SKM-1 (cell line): ENCODE results near the gene FBXW2.
"Not testable (repeated sequence)": the region's sequence is repeated elsewhere in the genome, so short reads cannot be mapped to it uniquely, and the experiment has no call there.

Source experiments
- DNase-seq: peaks from one replicate; lab custom pipeline; 2025; ENCODE audit not compliant: unreplicated experiment; lab: John Stamatoyannopoulos, UW

The FBXW2 gene, protein sequence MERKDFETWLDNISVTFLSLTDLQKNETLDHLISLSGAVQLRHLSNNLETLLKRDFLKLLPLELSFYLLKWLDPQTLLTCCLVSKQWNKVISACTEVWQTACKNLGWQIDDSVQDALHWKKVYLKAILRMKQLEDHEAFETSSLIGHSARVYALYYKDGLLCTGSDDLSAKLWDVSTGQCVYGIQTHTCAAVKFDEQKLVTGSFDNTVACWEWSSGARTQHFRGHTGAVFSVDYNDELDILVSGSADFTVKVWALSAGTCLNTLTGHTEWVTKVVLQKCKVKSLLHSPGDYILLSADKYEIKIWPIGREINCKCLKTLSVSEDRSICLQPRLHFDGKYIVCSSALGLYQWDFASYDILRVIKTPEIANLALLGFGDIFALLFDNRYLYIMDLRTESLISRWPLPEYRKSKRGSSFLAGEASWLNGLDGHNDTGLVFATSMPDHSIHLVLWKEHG

DNA sequence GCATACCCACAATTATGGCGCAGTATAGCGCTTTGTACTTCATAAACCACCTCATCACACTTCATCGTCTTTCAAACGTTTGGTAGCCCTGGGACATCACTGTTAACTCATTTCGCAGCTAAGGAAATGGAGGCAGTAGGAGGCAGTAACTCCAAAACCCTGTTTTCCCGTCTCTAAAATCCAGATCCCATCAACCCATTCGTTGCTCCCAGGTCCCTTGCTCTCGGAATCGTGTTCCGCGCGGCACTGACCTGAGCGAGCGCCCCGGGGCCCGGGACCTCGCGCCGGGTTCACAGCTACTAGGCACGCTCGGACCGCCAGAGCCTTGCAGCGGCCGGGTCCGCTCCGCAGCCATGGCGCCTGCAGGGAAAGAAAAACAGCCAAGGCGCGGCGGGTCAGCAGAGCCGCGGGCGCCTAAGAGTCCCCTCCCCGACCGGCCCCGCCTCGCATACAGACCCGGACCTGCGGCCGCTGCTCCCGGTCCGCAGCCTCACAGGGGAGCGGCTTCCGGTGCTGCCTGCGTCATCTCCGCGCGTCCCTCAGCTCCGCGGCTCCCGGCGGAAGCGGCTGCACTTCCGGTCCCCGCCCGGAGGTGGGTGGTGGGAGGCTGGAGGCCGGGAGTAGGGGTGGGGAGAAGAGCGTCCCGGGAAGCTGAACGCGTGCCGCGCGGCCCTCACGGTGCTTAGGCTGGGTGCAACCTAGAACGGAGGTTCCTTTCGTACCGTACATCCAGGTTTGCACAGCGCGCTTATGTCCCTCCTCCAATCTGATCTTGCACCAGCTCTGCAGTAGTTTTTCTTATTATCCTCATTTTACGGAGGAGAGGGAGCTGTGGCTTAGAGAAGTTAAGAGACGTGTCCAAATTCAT is at the start of gene FBXW2:
TSS of gene FBXW2 (minus strand) at position 519 of the 868 bp plus-strand sequence. CDS start 5,158 bp downstream, outside the sequence.
- DNase-seq: peak; percentile 75

DNA sequence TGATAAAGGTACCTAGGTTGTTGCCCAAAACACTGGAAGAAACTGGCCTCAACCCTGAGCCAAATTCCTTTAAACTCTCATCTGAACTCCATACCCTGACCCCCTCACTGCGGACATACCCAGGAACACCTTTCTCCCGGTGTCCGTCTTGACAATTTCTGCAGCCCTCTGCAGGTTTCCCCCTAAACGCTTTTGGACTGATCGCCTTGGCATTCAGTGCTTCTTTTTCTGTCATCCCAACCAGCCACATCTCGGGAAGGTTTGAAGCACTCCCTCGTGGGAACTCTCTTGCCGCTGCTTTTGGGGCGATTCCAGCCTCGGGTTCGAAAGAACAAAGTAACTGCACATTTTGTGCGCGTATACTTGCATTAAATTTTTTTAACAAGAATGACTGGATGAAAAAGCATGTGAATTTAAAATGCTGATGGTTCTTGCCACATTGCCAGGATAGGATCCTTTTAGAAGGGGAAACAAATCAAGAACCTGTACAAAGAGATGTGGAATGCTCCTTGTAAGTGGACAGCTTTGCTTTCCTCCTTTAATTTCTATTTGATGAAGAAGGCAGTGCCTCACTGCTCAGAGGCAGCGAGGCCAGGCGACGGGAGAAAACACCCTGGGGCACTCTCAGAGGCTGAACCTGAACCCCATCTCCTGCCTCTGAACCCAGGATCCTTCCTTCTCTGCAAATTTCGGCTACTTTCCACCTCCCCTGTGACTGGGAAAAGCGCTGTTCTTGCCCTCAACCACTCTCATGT is 48.9 kb upstream of the FBXW2 start:
- DNase-seq: no peak

DNA sequence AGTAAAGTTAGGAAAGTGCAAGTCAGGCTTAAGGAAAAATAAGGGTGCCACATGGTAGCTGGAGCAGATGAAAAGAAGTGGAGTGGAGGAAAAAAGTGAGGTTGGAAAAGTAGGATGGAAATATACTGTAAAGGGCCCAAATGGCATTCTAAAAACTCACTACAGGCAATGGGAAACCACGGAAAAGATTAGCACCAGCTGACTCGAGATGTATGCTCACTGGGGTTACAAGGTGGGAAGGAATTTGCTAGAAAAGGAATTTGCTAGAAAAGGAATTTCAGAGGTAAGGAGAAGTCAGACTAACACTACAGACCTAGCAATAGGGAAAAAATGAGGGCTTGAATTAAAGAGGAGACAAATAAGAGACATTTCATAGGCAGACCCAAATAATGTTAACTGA is 45.9 kb upstream of the FBXW2 start:
- no peak for DNase-seq

DNA sequence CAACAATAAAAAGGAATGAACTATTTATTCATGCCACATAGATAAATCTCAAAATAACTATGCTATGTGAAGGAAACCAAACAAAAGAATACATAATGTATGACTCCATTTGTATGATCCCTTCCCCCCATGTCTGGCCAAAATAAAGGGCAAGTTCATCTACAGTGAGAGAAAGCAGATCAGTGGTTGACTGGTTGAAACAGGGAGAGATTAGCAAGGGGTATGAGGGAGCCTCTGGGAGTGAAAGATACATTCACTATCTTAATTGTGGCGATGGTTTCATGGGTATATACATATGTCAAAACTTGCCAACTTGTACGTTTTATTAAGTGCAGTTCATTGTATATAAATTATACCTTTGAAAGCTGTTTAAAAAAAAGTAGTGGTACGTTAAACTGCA is 44.7 kb upstream of the FBXW2 start:
- DNase-seq: no peak

DNA sequence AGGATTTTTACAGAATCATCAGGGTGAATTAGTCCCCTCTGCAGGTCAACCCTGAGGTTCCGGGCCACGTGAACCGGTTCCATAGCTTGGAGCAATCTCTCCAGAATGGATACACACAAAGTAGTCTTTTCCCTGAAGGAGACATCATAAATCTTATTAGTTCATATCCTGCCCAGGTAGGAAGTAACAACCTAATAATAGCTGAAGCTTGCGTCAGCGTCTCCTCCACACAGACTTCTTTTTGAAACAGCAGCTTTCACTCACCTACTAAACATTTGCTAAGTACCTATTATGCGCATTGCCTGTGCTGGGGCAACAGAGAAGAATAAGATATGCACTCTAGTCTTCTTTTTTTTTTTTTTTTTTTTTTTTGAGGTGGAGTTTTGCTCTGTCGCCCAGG is 40.1 kb upstream of the FBXW2 start:
- DNase-seq: no peak

DNA sequence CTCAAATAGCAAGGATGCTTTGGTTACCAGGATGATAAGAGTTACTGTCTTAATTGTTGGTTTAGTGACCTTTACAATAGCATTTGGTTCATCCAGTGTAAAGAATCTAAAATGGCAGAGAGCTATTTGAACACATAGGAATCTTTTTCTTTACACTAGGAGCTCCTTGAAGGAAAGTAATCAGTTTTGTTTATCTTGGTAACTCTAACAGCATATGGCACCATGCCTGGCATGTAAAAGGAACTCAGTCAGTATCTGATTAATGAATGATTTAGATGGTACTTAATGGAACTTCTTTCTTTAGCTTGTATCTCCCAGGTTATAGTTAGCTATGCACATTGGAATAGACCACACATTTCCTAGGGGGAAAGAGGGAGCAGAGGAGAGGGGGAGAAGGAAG is 39.6 kb upstream of the FBXW2 start:
- DNase-seq: no peak

DNA sequence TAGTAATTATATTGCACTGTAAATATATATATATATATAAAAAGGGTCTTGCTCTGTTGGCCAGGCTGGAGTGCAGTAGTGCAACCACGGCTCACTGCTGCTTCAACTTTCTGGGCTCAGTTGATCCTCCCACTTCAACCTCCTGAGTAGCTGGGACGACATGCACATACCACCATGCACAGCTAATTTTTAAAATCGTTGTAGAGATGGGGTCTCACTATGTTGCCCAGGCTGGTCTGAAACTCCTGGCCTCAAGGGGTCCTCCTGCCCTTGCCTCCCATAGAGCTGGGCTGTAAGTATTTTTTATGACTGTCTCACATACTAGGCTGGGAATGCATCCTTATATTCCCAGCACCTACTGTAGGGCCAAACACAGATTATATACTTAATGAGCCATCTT is 37.6 kb upstream of the FBXW2 start:
- DNase-seq: no peak

DNA sequence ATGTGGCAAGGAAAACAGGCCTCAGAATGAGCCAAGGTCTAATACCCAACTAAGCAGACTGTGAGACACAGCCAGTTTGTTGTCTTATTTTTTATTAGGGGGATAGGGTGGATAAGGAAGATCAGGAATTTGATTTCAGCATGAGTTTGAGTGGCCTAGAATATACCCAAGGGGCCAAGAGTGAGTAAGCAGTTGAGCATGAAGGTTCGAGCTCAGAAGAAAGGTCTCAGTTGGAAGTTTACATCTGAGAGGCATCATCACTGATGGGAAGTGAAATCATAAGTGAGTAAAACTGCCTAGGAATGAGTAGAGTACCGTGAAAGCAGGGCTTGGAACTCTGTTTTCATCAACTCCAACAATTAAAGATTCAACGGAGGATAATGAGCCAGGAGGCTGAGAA is 36.9 kb upstream of the FBXW2 start:
- no peak for DNase-seq

DNA sequence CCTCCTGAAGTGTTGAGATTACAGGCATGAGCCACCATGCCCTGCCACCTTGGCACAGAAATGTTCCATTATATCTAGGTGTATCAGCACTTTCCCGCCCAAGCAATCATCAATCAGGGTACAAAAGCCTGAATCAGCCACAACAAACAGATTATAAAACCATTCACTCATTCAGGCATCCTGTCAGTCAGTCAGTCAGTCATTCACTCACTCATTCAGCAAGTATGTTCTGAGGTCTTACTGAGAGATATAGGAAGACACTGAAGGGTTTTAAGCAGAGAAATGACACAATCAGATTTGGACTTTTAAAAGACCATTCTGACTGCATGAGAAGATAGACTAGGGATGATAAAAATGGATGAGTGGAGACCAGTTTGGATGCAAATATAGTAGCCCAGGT is 36.4 kb upstream of the FBXW2 start:
- no peak for DNase-seq

DNA sequence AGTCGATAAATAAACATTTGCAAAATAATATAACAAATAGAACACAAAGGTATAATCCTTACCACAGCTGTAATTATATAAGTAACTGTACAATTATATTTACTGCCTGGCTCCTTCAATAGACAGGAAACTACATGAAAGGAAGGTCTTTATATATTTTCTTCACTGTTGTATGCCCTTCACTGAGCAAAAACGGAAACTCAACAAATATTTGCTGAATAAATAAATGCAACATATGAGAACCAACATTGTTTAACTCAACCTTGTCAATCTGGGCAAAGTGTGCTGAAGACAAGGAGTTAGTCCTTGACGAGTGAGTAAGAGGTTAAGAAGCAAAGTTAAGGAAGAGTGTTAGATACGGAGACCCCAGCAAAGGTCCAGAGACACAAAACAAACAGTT is 26.9 kb upstream of the FBXW2 start:
- DNase-seq: no peak

DNA sequence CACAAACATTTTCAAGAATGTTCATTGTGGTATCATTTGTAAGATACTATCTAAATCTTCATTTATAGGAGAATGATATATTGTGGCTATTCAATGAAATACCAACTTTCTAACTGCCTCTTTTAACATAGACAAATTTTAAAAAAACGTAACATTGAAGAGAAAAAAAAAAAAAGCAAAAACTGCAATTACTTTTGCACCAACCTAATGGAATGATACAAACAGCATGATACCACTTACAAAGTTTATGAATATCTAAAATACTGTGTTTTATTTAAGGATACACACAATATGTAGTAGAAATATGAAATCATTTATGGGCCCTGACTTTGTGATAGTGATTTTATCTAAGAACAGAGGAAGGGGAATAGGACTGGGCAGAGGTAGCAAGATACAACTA is 25.4 kb upstream of the FBXW2 start:
- no peak for DNase-seq

DNA sequence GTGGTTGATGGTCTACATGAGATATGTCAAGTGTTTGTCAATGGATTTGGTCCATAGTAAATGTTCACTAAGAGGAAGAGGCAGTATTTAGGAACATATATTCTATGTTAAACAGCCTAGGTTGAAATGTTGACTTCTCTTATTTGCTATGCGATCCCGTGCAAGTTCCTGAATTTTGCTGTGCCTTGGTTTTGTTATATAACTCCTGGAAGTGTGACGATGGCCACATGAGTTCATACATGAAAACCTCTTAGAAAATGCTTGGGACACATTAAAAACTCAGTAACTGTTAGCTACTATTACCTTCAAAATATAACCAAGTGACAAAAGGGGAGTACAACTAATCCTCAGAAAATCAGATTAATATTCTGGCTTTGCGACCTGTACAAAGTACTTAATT is 21.9 kb upstream of the FBXW2 start:
- no peak for DNase-seq

DNA sequence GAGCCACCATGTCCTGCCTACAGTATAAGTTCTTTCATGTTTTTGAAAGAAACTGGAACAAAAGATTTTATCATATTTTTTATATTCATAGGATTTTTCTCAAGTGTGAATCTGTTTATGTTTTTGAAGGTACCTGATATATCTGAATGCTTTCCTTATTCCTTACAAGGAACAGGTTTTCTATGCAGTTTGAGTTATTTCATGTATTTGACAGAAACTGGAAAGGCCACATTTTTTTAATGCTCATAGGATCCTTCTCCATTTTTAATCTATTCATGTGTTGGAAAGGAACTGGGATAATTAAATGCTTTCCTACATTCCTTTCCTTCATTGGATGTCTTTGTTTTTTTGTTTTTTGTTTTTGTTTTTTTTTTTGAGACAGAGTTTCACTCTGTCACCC is 15.7 kb upstream of the FBXW2 start:
- DNase-seq: no peak

DNA sequence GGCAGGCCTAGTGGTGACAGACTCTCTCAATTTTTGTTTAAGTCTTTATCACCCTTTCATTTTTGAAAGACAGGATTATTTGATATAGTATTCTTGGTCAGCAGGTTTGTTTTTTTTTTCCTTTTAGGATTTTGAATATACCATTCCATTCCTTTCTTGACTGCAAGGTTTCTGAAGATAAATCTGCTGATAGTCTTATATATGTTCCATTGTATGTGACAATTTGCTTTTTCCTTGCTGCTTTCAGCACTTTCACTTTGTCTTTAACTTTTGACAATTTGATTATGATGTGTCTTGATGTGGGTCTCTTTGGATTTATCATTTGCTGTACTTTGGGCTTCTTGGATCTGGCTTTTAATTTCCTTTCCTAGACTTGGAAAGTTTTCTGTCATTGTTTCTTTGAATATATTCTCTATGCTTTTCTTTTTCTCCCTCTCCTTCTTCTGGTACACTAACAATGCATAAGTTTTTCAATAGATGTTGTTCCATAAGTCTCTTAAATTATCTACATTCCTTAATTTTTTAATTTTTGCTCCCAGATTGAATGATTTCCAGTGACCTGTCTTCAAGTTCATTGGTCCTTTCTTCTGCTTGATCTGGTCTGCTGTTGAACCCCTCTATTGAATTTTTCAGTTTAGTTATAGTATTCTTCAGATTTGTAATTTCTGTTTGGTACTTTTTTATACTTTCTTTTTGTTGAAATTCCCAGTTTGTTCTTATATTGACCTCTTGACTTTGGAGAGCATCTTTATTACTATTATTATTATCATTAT is 14.6 kb upstream of the FBXW2 start:
- no peak for DNase-seq

DNA sequence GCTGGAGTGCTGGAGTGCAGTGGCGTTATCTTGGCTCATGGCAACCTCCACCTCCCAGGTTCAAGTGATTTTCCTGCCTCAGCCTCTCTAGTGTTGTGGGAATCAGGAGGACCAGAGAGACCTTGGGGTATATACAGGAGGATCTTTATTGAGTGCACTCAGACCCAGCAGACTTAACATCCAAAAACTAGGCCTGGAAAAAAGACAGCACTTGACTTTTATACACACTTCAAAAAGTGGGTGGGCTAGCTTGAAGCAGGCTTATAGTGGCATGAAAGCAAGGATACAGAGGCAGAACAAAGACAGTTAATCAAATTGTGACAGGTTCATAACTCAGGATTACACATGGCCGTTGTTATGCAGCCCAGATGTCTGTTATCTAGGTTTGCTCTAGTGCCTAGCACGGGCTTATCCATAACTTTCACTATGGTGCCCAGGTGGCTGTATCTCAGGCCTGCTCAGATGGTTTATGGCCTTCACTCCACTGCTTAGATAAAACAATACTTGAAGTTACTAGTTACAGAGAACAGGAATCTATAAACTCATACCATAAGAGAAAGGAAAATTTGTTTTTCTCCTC is 11.7 kb upstream of the FBXW2 start:
- not testable (repeated sequence) for DNase-seq

DNA sequence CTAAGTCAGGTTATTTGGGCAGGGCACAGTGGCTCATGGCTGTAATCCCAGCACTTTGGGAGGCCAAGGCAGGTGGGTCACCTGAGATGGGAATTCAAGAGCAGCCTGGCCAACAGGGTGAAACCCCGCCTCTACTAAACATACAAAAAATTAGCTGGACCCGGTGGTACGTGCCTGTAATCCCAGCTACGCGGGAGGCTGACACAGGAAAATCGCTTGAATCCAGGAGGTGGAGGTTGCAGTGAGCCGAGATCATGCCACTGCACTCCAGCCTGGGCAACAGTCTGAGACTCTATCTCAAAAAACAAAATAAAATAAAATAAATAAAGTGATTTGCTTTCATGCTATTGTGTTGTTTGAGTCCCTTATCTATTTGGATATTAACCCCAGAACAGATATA is 8.2 kb upstream of the FBXW2 start:
- DNase-seq: no peak

DNA sequence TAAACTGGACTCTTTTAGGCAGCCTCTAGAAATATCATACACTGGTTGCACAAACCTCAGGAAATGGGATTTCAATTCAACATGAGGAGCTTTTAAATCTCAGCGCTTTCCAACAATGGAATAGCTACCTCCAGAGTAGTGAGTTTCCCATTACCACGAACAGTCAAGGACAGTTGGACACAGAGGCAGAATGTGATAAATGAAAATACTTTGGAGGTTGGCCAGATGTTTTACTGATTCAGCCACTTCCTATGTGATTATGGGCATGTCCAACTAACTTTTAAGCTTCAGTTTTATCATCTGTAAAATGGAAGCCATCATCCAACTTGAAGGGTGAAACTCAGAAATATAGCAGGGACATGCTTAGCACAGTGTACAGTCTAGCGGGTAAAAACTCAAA is 2.1 kb downstream of the FBXW2 start:
- DNase-seq: no peak

DNA sequence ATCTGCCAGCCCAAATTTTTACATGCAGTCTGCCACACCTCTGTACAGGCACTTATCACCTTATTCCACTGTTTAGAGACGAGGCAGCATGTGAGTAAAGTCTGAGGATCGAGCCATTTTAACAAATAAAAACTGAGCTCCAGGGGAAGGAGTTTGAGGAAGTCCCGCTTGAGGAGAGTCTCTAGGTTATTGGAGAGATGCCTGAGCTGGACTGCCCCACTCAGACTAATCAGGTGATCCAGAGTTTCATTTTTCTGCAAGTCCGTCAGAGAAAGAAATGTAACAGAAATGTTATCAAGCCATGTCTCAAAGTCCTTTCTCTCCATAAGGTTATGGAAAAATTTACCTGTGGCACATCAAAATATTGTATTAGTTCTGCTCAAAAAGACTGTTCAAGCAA is 5.3 kb downstream of the FBXW2 start:
- no peak for DNase-seq

DNA sequence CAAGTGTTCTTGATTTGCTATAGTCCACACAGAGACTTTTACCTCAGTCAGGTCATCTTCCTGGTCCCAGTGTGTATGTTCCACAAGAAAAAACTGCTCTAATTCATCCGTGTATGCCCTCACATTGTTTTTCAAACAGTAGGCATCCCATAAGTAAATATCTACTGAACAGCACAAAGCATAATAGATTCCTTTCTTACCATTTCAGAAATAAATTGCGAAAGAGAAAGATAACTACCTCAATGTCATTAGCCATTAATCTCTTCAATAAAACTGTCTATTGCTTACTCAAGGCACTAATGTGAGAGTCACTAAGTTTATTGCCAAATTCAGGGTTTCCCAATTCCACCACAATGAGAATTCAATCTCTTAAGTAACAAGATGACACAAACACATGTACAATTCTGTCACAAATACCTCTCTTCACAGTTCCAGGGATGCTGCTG is 9.6 kb downstream of the FBXW2 start:
- peak; percentile 4 for DNase-seq

DNA sequence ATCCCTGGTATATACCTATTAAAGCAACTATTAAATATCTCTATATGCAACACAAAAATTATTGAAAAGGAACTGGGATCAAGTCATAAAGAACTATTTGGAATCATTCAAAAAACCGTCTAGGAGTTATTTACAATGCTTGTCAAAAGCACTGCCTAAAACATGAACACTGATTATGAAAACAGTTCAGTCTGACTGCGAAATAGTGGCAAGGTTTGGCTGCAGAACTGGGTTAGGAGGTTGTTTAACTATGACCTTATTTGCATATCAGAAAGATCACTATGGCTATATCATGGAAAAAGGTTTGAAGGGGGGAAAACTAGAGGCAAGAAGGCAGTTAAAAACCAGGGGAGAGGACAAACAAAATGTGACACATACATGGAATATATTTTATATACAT is 12.0 kb downstream of the FBXW2 start:
- DNase-seq: no peak
